GM19099 (cell line): ENCODE results near the gene CNTRL.
A peak's percentile ranks its signal among the peaks of the same experiment; 100 is the strongest.

ENCODE experiments used
- POLR2A ChIP-seq: IDR thresholded peaks from 3 replicates; pipeline ENCODE4 v1.6.1; 2011; ENCODE audit warnings: low read depth; ENCODE audit not compliant: insufficient read length; ENCODE audit errors: extremely low read depth

Gene CNTRL, protein sequence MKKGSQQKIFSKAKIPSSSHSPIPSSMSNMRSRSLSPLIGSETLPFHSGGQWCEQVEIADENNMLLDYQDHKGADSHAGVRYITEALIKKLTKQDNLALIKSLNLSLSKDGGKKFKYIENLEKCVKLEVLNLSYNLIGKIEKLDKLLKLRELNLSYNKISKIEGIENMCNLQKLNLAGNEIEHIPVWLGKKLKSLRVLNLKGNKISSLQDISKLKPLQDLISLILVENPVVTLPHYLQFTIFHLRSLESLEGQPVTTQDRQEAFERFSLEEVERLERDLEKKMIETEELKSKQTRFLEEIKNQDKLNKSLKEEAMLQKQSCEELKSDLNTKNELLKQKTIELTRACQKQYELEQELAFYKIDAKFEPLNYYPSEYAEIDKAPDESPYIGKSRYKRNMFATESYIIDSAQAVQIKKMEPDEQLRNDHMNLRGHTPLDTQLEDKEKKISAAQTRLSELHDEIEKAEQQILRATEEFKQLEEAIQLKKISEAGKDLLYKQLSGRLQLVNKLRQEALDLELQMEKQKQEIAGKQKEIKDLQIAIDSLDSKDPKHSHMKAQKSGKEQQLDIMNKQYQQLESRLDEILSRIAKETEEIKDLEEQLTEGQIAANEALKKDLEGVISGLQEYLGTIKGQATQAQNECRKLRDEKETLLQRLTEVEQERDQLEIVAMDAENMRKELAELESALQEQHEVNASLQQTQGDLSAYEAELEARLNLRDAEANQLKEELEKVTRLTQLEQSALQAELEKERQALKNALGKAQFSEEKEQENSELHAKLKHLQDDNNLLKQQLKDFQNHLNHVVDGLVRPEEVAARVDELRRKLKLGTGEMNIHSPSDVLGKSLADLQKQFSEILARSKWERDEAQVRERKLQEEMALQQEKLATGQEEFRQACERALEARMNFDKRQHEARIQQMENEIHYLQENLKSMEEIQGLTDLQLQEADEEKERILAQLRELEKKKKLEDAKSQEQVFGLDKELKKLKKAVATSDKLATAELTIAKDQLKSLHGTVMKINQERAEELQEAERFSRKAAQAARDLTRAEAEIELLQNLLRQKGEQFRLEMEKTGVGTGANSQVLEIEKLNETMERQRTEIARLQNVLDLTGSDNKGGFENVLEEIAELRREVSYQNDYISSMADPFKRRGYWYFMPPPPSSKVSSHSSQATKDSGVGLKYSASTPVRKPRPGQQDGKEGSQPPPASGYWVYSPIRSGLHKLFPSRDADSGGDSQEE (N-terminal part only)

DNA sequence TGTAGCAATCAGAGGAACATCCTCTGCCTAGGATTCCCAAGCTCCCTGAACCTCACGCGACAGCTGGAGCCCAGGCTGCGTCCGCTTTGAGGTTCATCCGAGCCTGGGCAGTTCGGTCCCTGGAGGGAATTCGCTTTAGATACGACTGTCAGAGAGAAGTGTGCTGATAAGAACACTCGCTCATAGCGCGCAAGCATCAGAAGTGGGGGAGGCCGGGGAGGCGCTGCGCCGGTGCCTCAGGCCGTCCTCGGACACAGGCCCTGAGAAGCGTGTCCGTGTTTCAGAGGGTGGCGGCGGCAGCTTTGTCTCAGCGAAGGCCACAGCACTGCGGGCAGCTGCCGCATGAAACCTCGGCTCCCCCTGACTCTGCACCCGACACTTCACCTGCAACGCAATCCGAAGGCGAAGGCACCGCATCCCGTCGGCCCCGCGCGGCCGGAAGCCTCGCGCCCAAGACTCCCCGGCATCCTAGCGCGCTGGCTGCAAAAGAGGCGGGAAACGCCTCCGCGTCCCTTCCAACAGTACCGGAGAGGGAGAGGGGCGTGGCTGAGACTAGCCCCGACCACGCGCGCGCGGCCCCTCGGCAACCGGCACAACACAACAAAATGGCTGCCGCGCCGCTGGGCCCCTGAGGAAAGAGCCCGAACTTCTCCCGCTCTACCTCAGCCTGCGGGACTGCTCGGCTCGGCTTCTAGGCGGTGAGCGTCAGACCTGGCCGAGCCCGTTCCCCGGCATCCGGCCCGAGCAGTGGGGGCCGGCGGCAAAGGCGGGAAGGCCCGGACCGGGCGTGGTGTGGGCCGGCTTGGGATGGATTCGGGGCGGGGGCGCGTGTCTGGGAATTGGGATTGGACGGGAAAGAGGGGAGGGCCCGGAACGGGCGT lies at the start of gene CNTRL:
Gene CNTRL (plus strand): TSS at position 586 of the 881 bp plus-strand sequence. CDS start 13,372 bp downstream, outside the sequence.
- peak; percentile 83 for TF ChIP-seq POLR2A

DNA sequence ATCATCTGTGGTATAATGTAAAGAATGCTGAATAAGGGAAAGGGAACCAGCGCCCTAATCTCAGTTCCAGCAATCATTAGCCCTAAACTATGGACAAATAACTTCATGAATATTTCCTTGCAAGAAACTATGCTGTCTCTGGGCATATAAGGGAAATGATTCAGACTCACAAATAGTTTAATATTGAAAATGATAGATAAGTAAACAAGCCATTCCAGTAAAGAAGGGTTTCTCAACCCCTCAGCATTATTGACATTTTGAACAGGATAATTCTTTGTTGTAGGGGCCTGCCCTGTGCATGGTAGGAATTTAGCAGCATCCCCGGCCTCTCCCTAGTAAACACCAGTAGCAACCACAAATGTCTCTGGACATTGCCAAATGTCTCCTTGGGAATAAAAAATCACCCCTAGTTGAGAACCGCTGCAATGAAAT lies 48.5 kb upstream of the CNTRL start:
- TF ChIP-seq POLR2A: no peak

DNA sequence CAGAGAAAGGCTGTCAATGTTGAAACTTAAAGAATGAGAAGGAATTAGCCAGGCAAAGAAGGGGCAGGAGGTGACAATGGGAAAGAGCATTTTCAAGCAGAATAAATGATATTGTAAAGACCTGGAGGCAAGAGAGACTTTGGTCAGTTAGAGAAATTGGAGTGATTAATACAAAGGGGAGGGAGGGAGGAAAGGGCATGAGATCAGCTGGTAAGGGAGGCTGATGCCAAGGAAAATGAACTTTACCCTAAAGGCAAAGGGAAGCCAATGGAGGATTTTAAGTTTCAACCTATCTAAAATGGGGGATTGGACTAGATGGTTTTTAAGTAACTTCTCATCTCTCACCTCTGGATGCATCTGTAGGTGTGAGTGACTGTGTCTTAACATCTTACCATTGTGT lies 48.0 kb upstream of the CNTRL start:
- no peak for TF ChIP-seq POLR2A

DNA sequence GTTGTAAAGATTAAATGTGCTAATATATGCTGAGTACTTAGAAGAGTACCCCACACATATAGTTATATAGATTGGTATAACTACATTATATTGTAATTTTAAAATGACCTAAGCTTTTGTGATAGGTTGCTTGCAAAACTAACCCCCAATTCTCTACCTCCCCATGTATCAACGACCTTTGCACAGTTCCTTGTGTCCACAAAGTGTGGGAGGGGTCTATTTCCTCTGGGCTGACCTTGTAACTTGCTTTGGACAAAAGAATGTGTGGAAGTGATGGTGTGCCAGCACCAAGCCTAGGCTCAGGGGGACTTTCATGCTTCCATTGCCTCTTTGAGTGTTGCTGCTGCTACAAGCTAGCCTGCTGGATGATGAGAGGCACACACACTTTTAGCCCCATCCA lies 45.3 kb upstream of the CNTRL start:
- no peak for TF ChIP-seq POLR2A

DNA sequence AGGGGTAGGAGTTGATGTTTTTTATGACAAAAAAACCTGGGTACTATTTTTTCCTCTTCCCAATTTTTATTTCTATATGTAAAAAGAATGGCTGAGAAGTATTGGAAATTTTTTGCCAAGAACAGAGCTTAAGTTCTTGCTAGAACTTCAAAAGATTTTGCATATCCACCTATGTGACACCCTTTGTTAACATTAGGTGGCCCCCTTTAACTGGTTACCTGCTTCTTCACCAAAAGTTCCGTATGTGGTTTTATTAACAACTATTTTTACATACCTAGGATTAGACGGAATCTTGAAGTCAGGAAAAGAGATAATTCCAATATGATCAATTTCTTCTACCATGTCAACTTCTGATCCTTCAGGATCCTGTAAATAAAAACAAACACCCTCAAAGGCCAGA lies 40.2 kb upstream of the CNTRL start:
- no peak for TF ChIP-seq POLR2A

DNA sequence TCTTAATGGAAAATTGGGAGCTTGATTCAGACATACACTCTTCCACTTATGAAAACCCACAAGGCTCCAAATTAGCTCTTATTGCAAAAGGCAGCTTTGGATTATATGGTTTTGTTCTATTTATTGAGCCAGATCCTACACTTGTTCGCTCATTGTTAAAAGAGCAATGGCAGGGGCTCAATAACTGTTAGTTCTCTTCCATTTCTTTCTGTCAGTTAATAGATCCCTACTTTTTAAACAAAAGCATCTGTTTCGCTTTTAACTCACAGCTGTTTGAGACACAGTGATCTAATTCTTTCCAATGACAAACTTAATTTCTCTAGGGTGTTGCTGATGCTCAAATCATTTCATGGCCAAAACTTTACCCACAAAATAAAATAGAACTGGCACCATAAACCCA lies 36.4 kb upstream of the CNTRL start:
- no peak for TF ChIP-seq POLR2A

DNA sequence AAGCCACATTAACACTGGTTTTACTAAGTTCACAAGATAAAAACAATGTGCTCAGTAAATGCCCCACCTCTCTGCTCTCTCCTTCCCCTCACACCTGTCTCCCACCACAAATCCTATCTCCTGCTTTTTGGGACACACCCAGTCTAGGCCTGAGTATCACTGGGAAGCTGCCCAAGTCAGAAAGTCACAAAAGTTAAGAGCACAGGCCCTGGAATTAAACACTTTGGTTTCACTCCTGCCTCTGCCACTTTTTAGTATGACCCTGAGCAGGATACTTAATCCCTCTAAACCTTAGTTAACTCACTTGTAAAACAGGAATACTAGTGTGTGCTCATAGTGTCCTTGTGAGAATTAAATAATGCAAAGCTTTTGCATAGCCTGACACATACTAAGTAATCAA lies 36.0 kb upstream of the CNTRL start:
- TF ChIP-seq POLR2A: no peak

DNA sequence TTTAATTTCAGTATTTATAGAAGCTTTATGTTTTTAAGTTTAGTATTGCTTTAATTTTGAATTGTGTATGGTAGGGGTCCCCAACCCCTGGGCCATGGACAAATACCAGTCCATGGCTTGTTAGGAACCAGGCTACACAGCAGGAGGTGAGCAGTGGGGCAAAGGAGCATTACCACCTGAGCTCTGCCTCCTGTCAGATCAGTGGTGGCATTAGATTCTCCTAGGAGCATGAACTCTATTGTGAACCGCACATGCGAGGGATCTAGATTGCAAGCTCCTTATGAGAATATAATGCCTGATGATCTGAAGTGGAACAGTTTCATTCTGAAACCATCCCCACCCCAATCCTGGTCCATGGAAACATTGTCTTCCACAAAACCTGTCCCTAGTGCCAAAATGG lies 26.6 kb upstream of the CNTRL start:
- TF ChIP-seq POLR2A: no peak

DNA sequence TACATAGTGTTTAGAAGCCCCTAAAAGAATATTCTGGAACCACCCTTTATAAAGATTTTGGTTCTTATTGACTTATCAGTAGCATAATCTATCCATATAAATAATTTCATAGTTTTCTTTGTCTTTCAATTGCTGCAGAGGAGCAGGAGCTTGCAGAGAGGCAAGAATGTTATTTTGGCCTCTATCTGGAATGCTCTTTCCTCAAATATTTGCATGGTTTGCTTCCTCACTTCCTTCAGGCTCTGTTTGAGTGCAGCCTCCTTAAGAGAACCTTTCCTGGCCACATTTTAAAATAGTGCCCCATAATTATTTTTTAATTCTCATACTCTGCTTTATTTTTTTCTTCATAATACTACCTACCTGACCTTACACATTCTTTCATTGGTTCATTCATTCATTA lies 26.1 kb upstream of the CNTRL start:
- TF ChIP-seq POLR2A: no peak

DNA sequence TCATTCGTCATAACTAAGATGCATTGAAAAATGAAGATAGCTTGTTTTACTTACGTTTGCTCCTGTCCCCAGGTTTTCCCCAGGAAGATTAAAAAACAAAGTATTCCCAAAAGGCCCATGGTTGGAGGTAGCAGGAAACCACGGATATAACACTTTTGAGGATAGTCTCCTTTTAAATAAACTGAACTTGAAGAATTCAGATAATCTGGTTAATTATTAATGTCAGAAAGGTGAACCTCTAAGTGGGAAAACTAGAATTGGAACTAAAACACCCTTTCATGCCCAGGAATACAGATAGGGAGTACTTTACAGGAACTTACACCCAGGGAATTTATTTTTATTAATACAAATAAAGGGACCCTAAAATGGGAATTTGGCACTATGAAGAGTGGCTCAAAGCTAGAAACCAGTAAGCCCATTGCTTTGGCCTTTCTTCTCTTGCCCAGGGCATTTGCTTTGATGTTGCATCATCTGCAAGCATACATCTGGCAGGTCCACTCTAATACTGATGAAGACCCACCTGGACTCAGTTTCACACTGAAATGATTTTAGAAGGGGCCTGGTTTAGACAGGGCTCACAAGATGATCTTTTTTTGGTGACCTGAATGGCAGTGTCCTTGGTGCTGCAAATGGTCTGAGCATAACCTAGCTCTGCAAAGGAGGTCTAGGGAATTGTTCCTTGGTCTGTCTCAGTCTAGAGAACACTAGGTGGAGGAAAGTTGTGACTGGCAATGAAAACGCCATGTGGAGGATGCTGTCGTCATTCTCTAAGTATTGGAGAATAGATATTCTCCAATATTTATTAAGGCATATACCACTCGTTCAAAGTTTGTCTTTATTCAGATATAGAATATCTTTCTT lies 24.4 kb upstream of the CNTRL start, which contains the start of gene C5:
Gene C5 (minus strand): TSS at position 148 of the 861 bp plus-strand sequence. CDS start 29 bp downstream, at position 119.
- no peak for TF ChIP-seq POLR2A

DNA sequence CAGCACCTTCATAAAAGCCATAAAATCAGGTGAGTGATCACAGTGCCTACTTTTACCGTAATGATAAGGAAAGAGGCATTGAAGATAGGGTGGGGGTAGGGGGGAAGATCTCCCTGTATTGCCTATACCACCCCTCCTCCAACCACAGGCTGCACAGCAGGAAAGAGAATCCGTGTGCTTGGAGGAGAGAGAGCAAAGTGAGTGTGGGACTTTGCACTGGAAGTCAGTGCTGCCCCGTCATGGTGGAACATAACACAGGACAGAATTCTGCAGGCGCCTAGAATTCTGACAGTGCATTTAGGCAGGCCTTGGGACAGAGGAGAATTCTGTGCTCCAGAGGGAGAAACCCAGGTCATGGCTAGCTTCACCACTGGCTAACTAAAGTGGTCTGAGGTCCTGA lies 21.2 kb upstream of the CNTRL start:
- no peak for TF ChIP-seq POLR2A

DNA sequence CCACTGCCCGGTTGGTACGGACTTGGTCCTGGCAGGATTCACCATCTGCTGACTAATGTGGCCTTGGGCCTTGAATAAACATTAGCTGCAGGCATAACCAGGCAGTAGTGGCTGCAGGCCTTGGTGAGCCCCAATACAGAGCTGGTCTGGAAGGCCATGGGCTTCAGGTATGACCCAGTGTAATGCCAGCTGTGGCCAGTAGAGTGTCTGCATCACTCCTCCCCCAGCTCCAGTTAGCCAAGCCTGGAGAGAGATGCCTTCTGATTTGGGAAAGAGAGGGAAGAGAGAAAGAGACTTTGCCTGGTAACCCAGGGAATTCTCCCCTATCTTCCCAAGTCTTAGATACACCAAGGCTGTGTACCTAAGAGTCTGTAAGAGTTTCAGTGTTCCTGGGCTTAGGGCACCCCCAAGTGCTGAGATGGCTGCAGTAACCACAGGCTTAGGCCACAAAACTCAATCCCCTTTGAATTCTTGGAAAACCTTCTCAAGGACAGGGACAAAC lies 19.1 kb upstream of the CNTRL start:
- no peak for TF ChIP-seq POLR2A

DNA sequence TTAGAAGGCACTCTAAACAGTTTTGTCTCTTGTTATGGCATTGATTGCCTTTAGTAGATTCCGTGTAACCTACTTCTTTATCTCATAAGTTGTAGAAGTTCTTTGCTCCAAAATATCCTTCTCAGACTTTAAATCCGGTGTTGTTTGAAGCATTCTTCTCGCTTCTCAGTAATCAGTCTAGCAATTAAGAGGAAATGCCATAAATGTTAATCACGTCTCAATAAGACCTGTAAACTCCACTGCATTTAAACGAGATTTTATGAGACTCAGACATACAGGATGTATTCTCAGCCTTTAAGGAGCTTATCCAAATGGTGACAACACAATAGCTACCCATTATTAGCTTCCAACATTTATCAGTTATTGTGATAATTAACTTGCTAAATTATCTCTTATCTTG lies 16.9 kb upstream of the CNTRL start:
- no peak for TF ChIP-seq POLR2A

DNA sequence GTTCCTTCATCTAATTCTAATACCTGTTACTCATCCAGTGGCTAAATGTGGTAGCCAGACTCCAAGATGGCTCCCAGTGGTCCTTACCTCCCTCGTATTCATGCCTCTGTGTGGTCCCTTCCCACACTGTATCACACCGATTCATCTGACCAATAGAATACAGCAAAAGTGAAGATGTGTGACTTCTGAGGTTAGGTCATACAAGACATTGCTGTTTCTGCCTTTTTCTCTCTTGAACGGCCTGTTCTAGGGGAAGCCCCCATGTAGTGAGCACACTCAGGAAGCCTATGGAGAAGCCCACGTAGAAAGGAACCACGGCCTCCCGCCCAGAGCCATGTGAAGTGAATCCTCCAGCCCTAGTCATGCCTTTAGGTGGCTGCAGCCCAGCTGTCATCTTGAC lies 15.2 kb upstream of the CNTRL start:
- no peak for TF ChIP-seq POLR2A
